ENCODE data around the gene SLC16A7.

Gene SLC16A7

GRCh38 chr12:59626382-59626781 lies 30.6 kb downstream of the SLC16A7 start:
- DNase-seq = no peak

- no peak for DNase-seq
Measured at GRCh38 chr12:59627582-59627981, 31.8 kb downstream of the SLC16A7 start.

GRCh38 chr12:59629890-59630289 lies 34.1 kb downstream of the SLC16A7 start:
- DNase-seq = no peak

GRCh38 chr12:59632408-59632807 lies 36.6 kb downstream of the SLC16A7 start:
- DNase-seq = no peak

- no peak for DNase-seq
Measured at GRCh38 chr12:59634254-59634653, 38.4 kb downstream of the SLC16A7 start.

- DNase-seq = no peak
Measured at GRCh38 chr12:59636945-59637691, 41.3 kb downstream of the SLC16A7 start.

GRCh38 chr12:59637692-59638070 lies 41.9 kb downstream of the SLC16A7 start:
- no peak for DNase-seq

GRCh38 chr12:59643550-59643949 lies 47.7 kb downstream of the SLC16A7 start:
- DNase-seq = no peak

GRCh38 chr12:59645242-59645641 lies 49.4 kb downstream of the SLC16A7 start:
- no peak for DNase-seq

GRCh38 chr12:59646636-59647035 lies 50.8 kb downstream of the SLC16A7 start:
- no peak for DNase-seq

- no peak for DNase-seq
Measured at GRCh38 chr12:59649203-59649602, 53.4 kb downstream of the SLC16A7 start.

GRCh38 chr12:59650588-59651228 lies 54.9 kb downstream of the SLC16A7 start:
- no peak for DNase-seq

- DNase-seq = no peak
Measured at GRCh38 chr12:59651229-59651920, 55.5 kb downstream of the SLC16A7 start.

- no peak for DNase-seq
Measured at GRCh38 chr12:59652130-59652529, 56.3 kb downstream of the SLC16A7 start.

GRCh38 chr12:59654061-59654460 lies 58.2 kb downstream of the SLC16A7 start:
- DNase-seq = no peak

GRCh38 chr12:59657266-59657665 lies 61.4 kb downstream of the SLC16A7 start:
- no peak for DNase-seq

GRCh38 chr12:59657711-59658110 lies 61.9 kb downstream of the SLC16A7 start:
- DNase-seq = no peak

GRCh38 chr12:59660148-59660547 lies 64.3 kb downstream of the SLC16A7 start:
- DNase-seq = no peak

GRCh38 chr12:59660921-59661597 lies 65.2 kb downstream of the SLC16A7 start:
- DNase-seq = no peak

- DNase-seq = no peak
Measured at GRCh38 chr12:59664495-59664894, 68.7 kb downstream of the SLC16A7 start.

- DNase-seq = no peak
Measured at GRCh38 chr12:59665701-59666100, 69.9 kb downstream of the SLC16A7 start.

GRCh38 chr12:59668674-59669073 lies 72.8 kb downstream of the SLC16A7 start:
- DNase-seq = no peak

- no peak for DNase-seq
Measured at GRCh38 chr12:59672273-59672672, 76.4 kb downstream of the SLC16A7 start.

- DNase-seq = no peak
Measured at GRCh38 chr12:59675461-59675860, 79.6 kb downstream of the SLC16A7 start.
